GM12878 (cell line): ENCODE results near the gene LRRC2. TPM values are rescaled to one million over a fixed set of nuclear protein-coding genes. Genes with fewer than 3 reads are reported as not detected.

ENCODE experiments used
- MLLT1 ChIP-seq: fragments of 450-650 bp; IDR thresholded peaks from 2 replicates; pipeline ENCODE4 v1.6.1; 2016; ENCODE audit warnings: mild to moderate bottlenecking
- NR2F1 ChIP-seq: fragments of 450-650 bp; conservative IDR thresholded peaks from 2 replicates; pipeline ENCODE4 v1.6.1; 2017; ENCODE audit warnings: mild to moderate bottlenecking
- SIN3A ChIP-seq: IDR thresholded peaks from 2 replicates; pipeline ENCODE4 v1.6.1; 2012; ENCODE audit warnings: low read depth, low read length, improper control_type of control experiment
- SUZ12 ChIP-seq: fragments of 200-600 bp; sonication (generic); IDR thresholded peaks from one replicate; pipeline ENCODE4 v1.6.1; 2018; ENCODE audit warnings: antibody characterized with exemption, mild to moderate bottlenecking; ENCODE audit not compliant: unreplicated experiment
- polyA plus RNA-seq, 11 experiments: library from polyadenylated mRNA; depleted of rRNA in 4 of 11; unstranded in 6 of 11; stranded (reverse) in 5 of 11; fragments of >200 nt; fragmentation: Nextera tagmentation in 4 of 11; fragmentation: Illumina TruSeq in 1 of 11; extraction: Ambion mirVana in 4 of 11; extraction: Trizol in 1 of 11; gene quantifications; 1 replicate in 1 of 11; 2 replicates in 10 of 11; pipeline versions ENCODE4 v1.2.1 to v1.2.3, GENCODE V29; 2011 to 2016; ENCODE audit warnings: inconsistent platforms in 2 of 11, missing spikeins in 2 of 11, low read depth in 1 of 11
- total RNA-seq, 4 experiments: library from RNA; depleted of rRNA in 3 of 4; stranded (reverse); fragments of >200 nt in 3 of 4; fragmentation: Illumina TruSeq in 1 of 4; extraction: Trizol in 1 of 4; gene quantifications; 2 replicates each; pipeline versions ENCODE4 v1.2.1 to v1.2.3, GENCODE V29; 2013 to 2021
- TF ChIP-seq, protein P1 (sequence below): fragments of 450-650 bp; conservative IDR thresholded peaks from 2 replicates; pipeline ENCODE4 v1.6.1; 2017; ENCODE audit warnings: mild to moderate bottlenecking, moderate library complexity

The LRRC2 gene
- total and polyA plus RNA-seq, 10 of the 15 experiments (the other 5 are each of a cell fraction or from before 2014, with no cell fraction given), result not detected

DNA sequence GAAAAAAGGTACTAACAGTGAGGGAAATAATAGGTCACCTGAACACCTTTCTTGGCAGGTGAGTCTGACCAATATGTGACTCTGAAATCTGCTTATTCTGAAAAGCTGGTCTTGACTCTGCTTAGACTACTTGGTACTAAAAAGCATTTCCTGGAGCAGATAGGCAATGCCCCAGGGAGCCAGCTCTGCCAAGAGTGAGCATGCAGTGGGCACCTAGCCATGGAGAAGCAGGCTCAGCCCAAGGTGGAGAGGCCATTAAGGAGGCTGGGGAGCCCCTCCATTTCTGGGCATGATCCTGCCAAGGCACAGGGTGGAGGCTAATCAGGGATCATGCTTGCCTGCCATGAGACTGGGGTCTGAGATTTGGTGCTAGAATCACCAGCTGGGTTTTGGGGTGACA is 99.8 kb downstream of the LRRC2 start (continued):
- TF ChIP-seq MLLT1 (no peak), SIN3A (no peak), NR2F1 (no peak), SUZ12 (no peak)
- TF ChIP-seq, protein P1, sequence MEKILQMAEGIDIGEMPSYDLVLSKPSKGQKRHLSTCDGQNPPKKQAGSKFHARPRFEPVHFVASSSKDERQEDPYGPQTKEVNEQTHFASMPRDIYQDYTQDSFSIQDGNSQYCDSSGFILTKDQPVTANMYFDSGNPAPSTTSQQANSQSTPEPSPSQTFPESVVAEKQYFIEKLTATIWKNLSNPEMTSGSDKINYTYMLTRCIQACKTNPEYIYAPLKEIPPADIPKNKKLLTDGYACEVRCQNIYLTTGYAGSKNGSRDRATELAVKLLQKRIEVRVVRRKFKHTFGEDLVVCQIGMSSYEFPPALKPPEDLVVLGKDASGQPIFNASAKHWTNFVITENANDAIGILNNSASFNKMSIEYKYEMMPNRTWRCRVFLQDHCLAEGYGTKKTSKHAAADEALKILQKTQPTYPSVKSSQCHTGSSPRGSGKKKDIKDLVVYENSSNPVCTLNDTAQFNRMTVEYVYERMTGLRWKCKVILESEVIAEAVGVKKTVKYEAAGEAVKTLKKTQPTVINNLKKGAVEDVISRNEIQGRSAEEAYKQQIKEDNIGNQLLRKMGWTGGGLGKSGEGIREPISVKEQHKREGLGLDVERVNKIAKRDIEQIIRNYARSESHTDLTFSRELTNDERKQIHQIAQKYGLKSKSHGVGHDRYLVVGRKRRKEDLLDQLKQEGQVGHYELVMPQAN, result no peak

Other genes starting within 250 kb of the LRRC2 start
Only the 7 nearest of the 9 such genes appear.
- gene CCRL2, start 159.0 kb downstream of the LRRC2 start, total RNA-seq (2014; rRNA removed), result 2.1 and 2.3 TPM in 2 replicates
- gene CCRL2, start 159.0 kb downstream of the LRRC2 start, total RNA-seq (2014; rRNA removed; fragmentation: Illumina TruSeq; extraction: Trizol), result 1.8 and 2.2 TPM in 2 replicates
- gene CCRL2, start 159.0 kb downstream of the LRRC2 start, total RNA-seq (2021), result 1.6 and 2.1 TPM in 2 replicates
- 0.04 TPM in 1 of 2 replicates, not detected in the other for gene CCRL2, start 159.0 kb downstream of the LRRC2 start, polyA plus RNA-seq (2011; rRNA removed)
- gene CCRL2, start 159.0 kb downstream of the LRRC2 start, polyA plus RNA-seq (2014; fragmentation: Illumina TruSeq; extraction: Trizol), result 1.7 and 2.1 TPM in 2 replicates
- gene CCRL2, start 159.0 kb downstream of the LRRC2 start, polyA plus RNA-seq (2014; fragmentation: Nextera tagmentation; extraction: Ambion mirVana), result 1 to 10 TPM; 1.5 to 2.2 TPM
- gene CCRL2, start 159.0 kb downstream of the LRRC2 start, polyA plus RNA-seq (2014; rRNA removed), result 1.6 and 2.5 TPM in 2 replicates
- 1 to 10 TPM; 1.2 to 1.7 TPM for gene CCRL2, start 159.0 kb downstream of the LRRC2 start, polyA plus RNA-seq (2016; fragmentation: Nextera tagmentation; extraction: Ambion mirVana)
- 0.44 TPM in 1 of 2 replicates, not detected in the other for gene LTF, start 101.4 kb downstream of the LRRC2 start, total RNA-seq (2014; rRNA removed)
- gene LTF, start 101.4 kb downstream of the LRRC2 start, total RNA-seq (2014; rRNA removed; fragmentation: Illumina TruSeq; extraction: Trizol), result not detected in 2 replicates
- gene LTF, start 101.4 kb downstream of the LRRC2 start, total RNA-seq (2021), result 0.31 TPM in 1 of 2 replicates, not detected in the other
- gene LTF, start 101.4 kb downstream of the LRRC2 start, polyA plus RNA-seq (2011; rRNA removed), result not detected in 2 replicates
- gene LTF, start 101.4 kb downstream of the LRRC2 start, polyA plus RNA-seq (2014; fragmentation: Illumina TruSeq; extraction: Trizol), result 0.03 TPM in 1 of 2 replicates, not detected in the other
- not detected for gene LTF, start 101.4 kb downstream of the LRRC2 start, polyA plus RNA-seq (2014; fragmentation: Nextera tagmentation; extraction: Ambion mirVana)
- not detected in 2 replicates for gene LTF, start 101.4 kb downstream of the LRRC2 start, polyA plus RNA-seq (2014; rRNA removed)
- gene LTF, start 101.4 kb downstream of the LRRC2 start, polyA plus RNA-seq (2016; fragmentation: Nextera tagmentation; extraction: Ambion mirVana), result not detected
- gene RTP3, start 68.3 kb downstream of the LRRC2 start, total RNA-seq (2014; rRNA removed), result not detected in 2 replicates
- gene RTP3, start 68.3 kb downstream of the LRRC2 start, total RNA-seq (2014; rRNA removed; fragmentation: Illumina TruSeq; extraction: Trizol), result not detected in 2 replicates
- gene RTP3, start 68.3 kb downstream of the LRRC2 start, total RNA-seq (2021), result not detected in 2 replicates
- not detected in 2 replicates for gene RTP3, start 68.3 kb downstream of the LRRC2 start, polyA plus RNA-seq (2011; rRNA removed)
- not detected in 2 replicates for gene RTP3, start 68.3 kb downstream of the LRRC2 start, polyA plus RNA-seq (2014; fragmentation: Illumina TruSeq; extraction: Trizol)
- gene RTP3, start 68.3 kb downstream of the LRRC2 start, polyA plus RNA-seq (2014; fragmentation: Nextera tagmentation; extraction: Ambion mirVana), result under 1 TPM in 1 of 2 experiments, not detected in 1; 0.06 TPM
- gene RTP3, start 68.3 kb downstream of the LRRC2 start, polyA plus RNA-seq (2014; rRNA removed), result not detected in 2 replicates
- not detected for gene RTP3, start 68.3 kb downstream of the LRRC2 start, polyA plus RNA-seq (2016; fragmentation: Nextera tagmentation; extraction: Ambion mirVana)
- gene FAM240A, start 46.2 kb upstream of the LRRC2 start, total RNA-seq (2014; rRNA removed), result not detected in 2 replicates
- not detected in 2 replicates for gene FAM240A, start 46.2 kb upstream of the LRRC2 start, total RNA-seq (2014; rRNA removed; fragmentation: Illumina TruSeq; extraction: Trizol)
- gene FAM240A, start 46.2 kb upstream of the LRRC2 start, total RNA-seq (2021), result not detected in 2 replicates
- gene FAM240A, start 46.2 kb upstream of the LRRC2 start, polyA plus RNA-seq (2011; rRNA removed), result not detected in 2 replicates
- gene FAM240A, start 46.2 kb upstream of the LRRC2 start, polyA plus RNA-seq (2014; fragmentation: Illumina TruSeq; extraction: Trizol), result not detected in 2 replicates
- gene FAM240A, start 46.2 kb upstream of the LRRC2 start, polyA plus RNA-seq (2014; fragmentation: Nextera tagmentation; extraction: Ambion mirVana), result not detected
- not detected in 2 replicates for gene FAM240A, start 46.2 kb upstream of the LRRC2 start, polyA plus RNA-seq (2014; rRNA removed)
- not detected for gene FAM240A, start 46.2 kb upstream of the LRRC2 start, polyA plus RNA-seq (2016; fragmentation: Nextera tagmentation; extraction: Ambion mirVana)
- not detected in 2 replicates for gene ALS2CL, start 127.4 kb upstream of the LRRC2 start, total RNA-seq (2014; rRNA removed)
- gene ALS2CL, start 127.4 kb upstream of the LRRC2 start, total RNA-seq (2014; rRNA removed; fragmentation: Illumina TruSeq; extraction: Trizol), result not detected in 2 replicates
- gene ALS2CL, start 127.4 kb upstream of the LRRC2 start, total RNA-seq (2021), result 0.05 and 0.19 TPM in 2 replicates
- gene ALS2CL, start 127.4 kb upstream of the LRRC2 start, polyA plus RNA-seq (2011; rRNA removed), result 0.01 TPM in 1 of 2 replicates, not detected in the other
- not detected in 2 replicates for gene ALS2CL, start 127.4 kb upstream of the LRRC2 start, polyA plus RNA-seq (2014; fragmentation: Illumina TruSeq; extraction: Trizol)
- gene ALS2CL, start 127.4 kb upstream of the LRRC2 start, polyA plus RNA-seq (2014; fragmentation: Nextera tagmentation; extraction: Ambion mirVana), result not detected
- gene ALS2CL, start 127.4 kb upstream of the LRRC2 start, polyA plus RNA-seq (2014; rRNA removed), result not detected in 2 replicates
- not detected for gene ALS2CL, start 127.4 kb upstream of the LRRC2 start, polyA plus RNA-seq (2016; fragmentation: Nextera tagmentation; extraction: Ambion mirVana)
- gene TMIE, start 135.1 kb upstream of the LRRC2 start, total RNA-seq (2014; rRNA removed), result not detected in 2 replicates
- not detected in 2 replicates for gene TMIE, start 135.1 kb upstream of the LRRC2 start, total RNA-seq (2014; rRNA removed; fragmentation: Illumina TruSeq; extraction: Trizol)
- gene TMIE, start 135.1 kb upstream of the LRRC2 start, total RNA-seq (2021), result not detected in 2 replicates
- gene TMIE, start 135.1 kb upstream of the LRRC2 start, polyA plus RNA-seq (2011; rRNA removed), result not detected in 2 replicates
- not detected in 2 replicates for gene TMIE, start 135.1 kb upstream of the LRRC2 start, polyA plus RNA-seq (2014; fragmentation: Illumina TruSeq; extraction: Trizol)
- gene TMIE, start 135.1 kb upstream of the LRRC2 start, polyA plus RNA-seq (2014; fragmentation: Nextera tagmentation; extraction: Ambion mirVana), result not detected
- gene TMIE, start 135.1 kb upstream of the LRRC2 start, polyA plus RNA-seq (2014; rRNA removed), result not detected in 2 replicates
- not detected for gene TMIE, start 135.1 kb upstream of the LRRC2 start, polyA plus RNA-seq (2016; fragmentation: Nextera tagmentation; extraction: Ambion mirVana)
- not detected in 2 replicates for gene PRSS50, start 151.6 kb upstream of the LRRC2 start, total RNA-seq (2014; rRNA removed)
- gene PRSS50, start 151.6 kb upstream of the LRRC2 start, total RNA-seq (2014; rRNA removed; fragmentation: Illumina TruSeq; extraction: Trizol), result not detected in 2 replicates
- gene PRSS50, start 151.6 kb upstream of the LRRC2 start, total RNA-seq (2021), result not detected in 2 replicates
- not detected in 2 replicates for gene PRSS50, start 151.6 kb upstream of the LRRC2 start, polyA plus RNA-seq (2011; rRNA removed)
- not detected in 2 replicates for gene PRSS50, start 151.6 kb upstream of the LRRC2 start, polyA plus RNA-seq (2014; fragmentation: Illumina TruSeq; extraction: Trizol)
- not detected for gene PRSS50, start 151.6 kb upstream of the LRRC2 start, polyA plus RNA-seq (2014; fragmentation: Nextera tagmentation; extraction: Ambion mirVana)
- not detected in 2 replicates for gene PRSS50, start 151.6 kb upstream of the LRRC2 start, polyA plus RNA-seq (2014; rRNA removed)
- under 1 TPM in 1 of 2 experiments, not detected in 1; 0.05 TPM for gene PRSS50, start 151.6 kb upstream of the LRRC2 start, polyA plus RNA-seq (2016; fragmentation: Nextera tagmentation; extraction: Ambion mirVana)